AG08395 (cell line): ENCODE results near the gene RAD17.
"Not testable (repeated sequence)": the region's sequence is repeated elsewhere in the genome, so short reads cannot be mapped to it uniquely, and the experiment has no call there.

Source experiments
- DNase-seq: peaks from one replicate; pipeline ENCODE4 v3.0.0; 2012; ENCODE audit warnings: mixed read lengths, low spot score

Gene RAD17, protein sequence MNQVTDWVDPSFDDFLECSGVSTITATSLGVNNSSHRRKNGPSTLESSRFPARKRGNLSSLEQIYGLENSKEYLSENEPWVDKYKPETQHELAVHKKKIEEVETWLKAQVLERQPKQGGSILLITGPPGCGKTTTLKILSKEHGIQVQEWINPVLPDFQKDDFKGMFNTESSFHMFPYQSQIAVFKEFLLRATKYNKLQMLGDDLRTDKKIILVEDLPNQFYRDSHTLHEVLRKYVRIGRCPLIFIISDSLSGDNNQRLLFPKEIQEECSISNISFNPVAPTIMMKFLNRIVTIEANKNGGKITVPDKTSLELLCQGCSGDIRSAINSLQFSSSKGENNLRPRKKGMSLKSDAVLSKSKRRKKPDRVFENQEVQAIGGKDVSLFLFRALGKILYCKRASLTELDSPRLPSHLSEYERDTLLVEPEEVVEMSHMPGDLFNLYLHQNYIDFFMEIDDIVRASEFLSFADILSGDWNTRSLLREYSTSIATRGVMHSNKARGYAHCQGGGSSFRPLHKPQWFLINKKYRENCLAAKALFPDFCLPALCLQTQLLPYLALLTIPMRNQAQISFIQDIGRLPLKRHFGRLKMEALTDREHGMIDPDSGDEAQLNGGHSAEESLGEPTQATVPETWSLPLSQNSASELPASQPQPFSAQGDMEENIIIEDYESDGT

DNA sequence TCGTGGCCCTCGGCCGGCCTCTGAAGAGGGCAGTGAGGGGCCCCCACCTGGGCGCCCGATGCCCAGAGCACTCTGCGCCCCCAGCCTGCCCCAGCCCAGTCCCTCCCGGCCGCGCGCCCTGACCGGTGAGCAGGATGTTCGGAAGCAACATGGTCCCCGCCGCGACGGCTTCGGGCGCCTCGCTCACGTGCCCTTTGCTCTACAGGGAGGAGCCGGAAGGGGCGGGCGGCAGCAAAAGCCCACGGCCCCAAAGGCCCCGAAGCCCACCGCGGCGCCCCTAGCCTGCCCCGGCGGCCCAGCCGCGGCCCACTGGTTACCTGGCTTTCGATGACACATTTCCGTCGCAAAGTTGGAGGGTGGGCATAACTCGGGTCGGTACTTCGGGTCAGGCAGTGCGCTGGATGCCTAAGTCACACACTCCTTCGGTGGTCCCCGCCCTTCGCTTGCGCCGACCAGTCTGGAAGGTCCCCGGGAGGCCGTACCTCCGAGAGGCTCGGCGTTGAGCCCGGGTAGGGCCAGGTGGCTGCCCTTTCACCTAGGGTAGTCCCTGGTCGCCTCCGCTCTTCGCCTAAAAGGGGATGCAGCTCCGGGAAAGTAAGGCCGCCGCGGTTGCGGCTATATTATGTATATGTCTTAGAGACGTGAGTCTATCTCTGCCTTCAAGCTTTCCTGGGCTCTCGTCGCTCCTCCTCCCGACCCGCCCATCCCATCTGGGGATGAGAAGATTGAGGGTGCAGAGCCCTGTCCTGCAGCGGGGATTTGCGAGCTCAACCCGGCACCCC is at the start of gene RAD17, which contains the start of the genes AK6 and TAF9:
RAD17 (plus strand) TSS at position 479 of the 782 bp plus-strand sequence. CDS start 2,391 bp downstream, outside the sequence.
AK6 (minus strand) TSS at position 181 of the 782 bp plus-strand sequence; CDS start at position 151, 30 bp downstream.
TAF9 (minus strand) TSS at position 181 of the 782 bp plus-strand sequence. CDS start 3,783 bp downstream, outside the sequence.
- DNase-seq: peak; percentile 92

DNA sequence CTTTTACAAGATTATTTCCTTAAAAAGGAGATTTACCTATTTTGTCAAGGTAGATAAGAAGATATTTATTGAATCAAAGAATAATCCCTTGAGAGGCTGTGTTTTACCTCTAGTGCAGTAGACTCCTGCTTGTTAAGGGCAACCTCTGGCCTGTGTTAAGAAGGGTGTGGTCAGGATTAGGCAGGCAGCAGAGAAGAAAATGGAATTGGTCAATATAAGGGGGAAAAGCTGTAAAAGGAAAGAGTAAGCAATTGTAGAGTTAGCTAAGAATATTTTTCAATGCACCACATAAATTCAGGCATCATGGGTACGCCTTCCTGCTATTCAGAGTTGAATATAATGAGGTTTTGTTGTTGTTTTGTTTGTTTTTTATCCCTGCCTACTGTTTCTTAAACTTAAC is 43.3 kb upstream of the RAD17 start:
- no peak for DNase-seq

DNA sequence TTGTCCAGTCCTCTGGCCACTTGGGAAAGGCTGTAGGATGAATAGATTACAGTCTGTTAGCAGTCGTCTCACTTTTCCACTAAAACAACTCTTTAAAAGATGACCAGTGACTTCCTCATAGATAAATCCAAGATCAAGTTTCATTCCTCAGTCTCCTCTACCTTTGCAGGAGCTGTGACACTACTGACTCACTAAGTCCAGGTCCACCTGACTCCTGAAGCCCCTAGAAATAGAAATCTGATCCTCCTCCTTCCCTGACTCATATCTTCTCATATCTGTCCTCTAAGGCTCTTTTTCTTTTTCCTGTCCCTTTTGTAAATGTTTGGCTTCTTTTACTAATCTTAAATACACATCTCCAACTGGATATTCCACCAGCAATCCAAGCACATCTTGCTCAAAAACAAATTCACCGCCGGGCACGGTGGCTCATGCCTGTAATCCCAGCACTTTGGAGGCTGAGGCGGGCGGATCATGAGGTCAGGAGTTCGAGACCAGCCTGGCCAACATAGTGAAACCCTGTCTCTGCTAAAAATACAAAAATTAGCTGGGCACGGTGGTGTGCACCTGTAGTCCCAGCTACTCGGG is 39.6 kb upstream of the RAD17 start:
- no peak for DNase-seq

DNA sequence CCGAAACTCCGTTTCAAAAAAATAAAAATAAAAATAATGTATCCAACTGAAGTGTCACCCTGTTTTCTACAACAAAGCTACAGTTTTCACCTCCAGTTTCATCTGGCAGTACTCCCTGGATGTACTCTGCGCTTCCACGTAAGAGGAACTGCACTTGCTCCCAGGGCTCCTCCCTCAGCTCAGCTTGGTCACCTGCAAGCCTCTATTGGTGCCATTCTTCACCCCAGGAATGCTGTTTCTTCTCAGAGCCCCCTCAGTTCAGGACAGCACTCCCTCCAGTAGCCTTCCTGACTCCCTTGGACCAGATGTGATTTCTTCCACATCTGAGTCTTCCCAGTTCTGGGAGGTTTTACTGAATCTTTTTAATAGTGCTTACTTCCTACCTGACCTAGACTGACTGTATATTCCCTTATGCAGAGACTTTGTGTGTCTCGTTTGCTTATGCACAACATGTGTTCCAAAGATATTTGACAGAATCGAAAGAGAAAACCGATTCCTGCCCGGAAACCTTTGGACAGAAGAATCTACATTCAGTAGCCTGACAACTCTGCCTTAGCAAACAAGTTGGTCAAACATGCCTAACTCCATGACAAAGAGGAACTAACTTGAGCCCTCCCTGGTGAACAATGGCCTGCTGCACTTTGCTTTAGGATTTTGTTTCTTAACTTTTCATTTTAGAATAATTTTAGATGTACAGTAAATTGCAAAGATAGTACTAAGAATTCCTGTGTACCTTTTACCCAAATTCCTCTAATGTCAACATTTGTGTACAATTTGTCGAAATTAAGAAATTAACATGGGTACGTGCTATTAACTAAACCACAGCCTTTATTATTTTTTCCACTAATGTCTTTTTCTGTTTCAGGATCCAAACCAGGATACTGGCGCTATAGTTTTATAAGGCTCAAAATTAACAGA is 37.8 kb upstream of the RAD17 start:
- DNase-seq: no peak

DNA sequence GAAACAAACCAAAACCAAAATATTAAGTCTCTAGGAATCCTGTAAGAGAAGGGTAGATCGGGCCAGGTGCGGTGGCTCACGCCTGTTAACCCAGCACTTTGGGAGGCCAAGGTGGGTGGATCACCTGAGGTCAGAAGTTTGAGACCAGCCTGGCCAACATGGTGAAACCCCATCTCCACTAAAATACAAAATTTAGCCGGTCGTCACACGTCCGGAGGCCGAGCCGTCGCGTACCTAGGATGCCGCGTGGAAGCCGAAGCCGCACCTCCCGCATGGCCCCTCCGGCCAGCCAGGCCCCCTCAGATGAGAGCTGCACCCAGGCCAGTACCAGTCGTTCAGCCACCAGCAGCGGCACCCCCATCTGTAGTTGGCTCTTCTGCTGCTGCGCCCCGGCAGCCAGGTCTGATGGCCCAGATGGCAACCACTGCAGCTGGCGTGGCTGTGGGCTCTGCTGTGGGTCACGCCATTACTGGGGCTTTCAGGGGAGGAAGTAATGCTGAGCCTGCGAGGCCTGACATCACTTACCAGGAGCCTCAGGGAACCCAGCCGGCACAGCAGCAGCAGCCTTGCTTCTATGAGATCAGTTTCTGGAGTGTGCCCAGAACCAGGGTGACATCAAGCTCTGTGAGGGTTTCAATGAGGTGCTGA is 35.8 kb upstream of the RAD17 start:
- not testable (repeated sequence) for DNase-seq

DNA sequence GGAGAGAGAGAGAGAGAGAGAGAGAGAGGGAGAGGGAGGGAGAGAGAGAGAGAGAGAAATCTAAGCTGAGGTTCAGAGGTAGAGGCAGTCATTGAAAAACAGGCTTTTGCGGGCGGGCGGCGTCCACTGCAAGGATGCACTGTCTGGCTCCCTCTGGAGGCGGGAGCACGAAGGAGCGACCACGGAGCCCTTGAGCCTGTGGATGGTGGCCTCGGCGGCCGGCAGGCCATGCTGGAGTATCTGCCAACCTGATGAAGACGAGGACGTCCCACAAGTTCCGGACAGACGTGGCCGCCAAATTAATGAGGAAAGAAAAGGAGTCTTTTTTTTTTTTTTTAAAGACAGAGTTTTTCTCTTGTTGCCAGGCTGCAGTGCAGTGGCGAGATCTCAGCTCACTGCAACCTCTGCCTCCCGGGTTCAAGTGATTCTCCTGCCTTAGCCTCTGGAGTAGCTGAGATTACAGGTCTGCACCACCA is 34.8 kb upstream of the RAD17 start:
- peak; percentile 83 for DNase-seq

DNA sequence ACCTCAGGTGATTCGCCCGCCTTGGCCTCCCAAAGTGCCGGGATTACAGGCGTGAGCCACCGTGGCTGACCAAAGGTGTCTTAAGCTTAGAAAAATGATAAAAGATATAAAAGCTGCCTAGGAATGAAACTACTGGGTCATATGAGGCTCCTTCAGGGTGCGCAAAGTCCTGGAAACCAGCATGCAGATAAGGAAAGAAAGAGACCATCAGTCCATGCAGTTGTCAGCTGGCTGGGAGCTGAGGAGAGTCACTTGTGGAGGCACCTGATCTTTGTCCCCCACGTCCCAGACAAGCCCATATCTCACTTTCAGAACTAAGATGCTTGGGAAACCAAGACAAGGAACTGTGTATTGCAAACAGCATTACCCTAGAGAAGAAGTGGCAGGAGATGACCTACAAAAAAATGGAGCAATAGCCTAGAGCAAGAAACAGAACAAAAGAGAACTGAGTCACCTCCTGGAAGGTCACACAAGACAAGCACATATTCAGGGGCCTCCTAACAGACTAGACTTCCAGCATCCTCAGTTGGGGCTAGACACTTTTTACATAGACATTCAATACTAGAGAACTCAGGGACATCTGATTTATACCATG is 34.2 kb upstream of the RAD17 start:
- no peak for DNase-seq

DNA sequence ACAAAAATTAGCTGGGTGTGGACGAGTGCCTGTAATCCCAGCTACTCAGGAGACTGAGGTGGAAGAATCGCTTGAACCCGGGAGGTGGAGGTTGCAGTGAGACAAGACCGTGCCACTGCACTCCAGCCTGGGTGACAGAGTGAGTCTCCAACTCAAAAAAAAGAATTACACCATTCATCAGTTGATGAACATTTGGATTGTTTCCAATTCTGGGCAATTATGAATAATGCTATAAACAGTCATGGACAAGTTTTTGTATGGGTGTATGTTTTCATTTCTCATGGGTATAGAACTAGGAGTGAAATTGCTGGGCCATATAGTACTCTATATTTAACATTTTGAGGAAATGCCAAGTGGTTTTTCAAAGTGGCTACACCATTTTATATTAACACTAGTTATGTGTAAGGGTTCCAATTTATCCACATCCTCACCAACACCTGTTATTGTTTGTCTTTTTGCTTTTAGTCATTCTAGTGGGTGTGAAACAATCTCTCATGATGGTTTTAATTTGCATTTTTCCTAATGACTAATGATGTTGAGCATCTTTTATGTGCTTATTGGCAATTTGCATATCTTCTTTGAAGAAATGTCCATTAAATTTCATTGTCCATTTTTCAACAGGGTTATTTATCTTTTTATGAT is 28.0 kb upstream of the RAD17 start:
- DNase-seq: no peak

DNA sequence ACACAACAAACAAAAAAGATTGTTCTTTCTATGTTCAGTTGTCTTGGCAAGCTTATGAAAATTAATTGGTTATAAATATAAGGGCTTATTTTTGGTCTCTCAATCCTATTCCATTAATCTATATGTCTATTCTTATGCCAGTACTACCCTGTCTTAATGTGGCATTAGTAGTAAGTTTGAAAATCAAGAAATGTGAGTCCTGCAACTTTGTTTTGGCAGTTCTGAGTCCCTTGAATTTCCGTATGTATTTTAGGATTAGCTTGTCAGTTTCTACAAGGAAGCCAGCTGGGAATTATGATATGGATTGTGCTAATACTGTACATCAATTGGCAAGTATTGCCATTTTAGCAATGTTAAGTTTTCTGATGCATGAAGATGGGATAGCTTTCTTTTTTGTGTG is 26.5 kb upstream of the RAD17 start:
- DNase-seq: no peak

DNA sequence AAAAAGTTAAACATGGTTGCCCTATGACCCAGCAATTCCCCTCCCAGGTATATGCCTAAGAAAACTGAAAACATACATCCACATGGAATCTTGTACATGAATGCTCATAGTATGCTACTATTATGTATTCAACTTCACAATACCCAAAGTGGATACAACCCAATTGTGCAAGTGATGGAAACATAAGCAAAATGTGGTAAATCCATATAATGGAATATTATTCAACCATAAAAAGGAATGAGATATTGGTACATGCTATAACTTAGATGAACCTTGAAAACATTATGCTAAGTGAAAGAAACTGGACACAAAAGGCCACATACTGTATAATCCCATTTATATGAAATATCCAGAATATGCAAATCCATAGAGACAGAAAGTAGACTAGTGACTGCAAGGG is 19.0 kb upstream of the RAD17 start:
- no peak for DNase-seq

DNA sequence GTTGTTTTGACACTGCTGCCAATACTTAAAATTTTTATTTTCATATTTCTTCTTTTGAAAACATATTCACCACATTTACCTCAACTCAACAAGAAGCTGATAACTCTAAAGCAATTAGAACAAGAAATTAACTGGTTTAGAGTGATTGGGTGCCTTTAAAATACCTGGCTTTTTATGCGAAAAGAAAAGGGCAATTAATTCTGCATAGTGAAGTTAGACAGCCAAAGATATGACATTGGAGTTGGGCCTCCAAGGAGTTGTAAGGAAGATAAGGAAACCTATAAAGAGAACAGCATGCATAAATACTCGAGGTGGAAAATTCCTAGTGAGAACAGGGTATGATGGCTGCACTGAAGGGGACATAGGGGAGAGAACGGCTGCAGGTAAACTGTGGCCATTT is 9.9 kb upstream of the RAD17 start:
- DNase-seq: no peak

DNA sequence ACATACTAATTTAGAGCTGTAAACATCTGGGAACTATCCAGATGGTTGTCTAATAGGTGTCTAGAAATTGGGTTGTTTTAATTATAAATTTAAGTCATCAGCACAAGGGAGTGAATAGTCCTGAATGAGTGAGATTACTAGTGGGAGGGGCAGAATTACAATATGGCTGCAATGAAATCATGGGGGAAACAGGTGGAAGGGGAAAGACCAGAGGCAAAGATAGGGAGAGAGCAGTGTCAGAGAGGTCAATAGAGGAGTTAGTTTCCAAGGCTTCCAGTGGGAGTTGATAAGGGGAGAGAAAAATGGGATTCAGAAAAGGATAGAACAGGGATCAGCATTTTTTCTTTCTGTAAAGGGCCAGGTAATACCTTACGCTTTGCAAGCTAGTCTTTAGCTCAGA is 9.2 kb upstream of the RAD17 start:
- DNase-seq: no peak

DNA sequence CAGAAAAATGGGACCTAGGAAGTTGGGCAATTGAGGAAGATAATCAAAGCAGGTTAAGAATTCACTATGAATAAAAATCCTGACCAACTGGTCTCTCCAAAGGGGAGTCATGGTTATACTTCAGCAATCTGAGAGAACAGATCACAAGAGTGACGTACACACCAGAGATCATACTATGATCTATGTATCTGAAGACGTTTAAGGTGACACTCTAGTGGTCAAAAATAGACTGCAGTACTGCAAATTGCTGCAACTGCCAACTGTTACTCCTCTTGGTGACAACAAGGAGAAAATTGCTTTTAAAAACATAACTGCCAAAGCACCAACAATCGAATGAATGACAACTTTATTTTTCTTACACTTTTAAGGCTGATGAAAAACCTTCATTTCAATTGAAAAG is 5.2 kb upstream of the RAD17 start:
- DNase-seq: peak; percentile 4

DNA sequence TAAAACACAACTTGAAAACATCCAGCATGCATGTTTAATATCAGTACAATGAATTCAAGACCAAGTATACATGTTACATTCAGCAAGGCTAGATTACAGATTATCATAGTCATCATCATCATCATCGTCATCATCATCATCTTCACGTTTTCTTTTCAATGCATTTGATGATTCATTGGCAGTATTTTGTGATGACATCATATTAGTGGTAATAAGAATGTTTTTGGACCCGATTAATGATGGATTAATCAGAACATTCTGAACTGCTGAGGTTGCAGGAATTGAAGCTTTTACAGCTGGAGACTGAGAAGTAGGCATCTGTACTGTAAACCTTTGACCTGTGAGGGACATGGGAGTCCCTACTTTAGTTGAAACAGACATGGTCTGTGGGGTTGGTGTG is 4.8 kb upstream of the RAD17 start:
- DNase-seq: no peak

DNA sequence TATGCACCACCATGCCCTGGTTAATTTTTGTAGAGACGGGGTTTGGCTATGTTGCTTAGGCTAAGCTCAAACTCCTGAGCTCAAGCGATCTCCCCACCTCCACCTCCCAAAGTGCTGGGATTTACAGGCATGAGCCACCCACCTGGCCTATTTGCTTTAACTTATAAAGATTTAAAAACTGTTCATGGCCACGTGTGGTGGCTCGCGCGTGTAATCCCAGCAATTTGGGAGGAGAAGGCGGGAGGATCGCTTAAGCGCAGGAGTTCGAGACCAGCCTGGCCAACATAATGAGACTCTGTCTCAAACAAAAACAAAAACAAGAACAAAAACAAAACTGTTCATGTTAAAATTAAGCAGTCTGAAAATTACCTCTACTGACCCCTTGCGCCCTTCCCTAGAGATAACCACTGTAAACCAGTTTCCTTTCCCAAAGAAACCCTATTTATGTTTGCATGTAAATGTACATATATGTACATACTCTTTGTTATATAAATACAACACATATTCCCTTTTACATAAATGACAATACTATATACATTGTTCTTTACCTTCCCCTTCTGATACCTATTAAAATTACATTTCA is 1.8 kb upstream of the RAD17 start:
- no peak for DNase-seq

DNA sequence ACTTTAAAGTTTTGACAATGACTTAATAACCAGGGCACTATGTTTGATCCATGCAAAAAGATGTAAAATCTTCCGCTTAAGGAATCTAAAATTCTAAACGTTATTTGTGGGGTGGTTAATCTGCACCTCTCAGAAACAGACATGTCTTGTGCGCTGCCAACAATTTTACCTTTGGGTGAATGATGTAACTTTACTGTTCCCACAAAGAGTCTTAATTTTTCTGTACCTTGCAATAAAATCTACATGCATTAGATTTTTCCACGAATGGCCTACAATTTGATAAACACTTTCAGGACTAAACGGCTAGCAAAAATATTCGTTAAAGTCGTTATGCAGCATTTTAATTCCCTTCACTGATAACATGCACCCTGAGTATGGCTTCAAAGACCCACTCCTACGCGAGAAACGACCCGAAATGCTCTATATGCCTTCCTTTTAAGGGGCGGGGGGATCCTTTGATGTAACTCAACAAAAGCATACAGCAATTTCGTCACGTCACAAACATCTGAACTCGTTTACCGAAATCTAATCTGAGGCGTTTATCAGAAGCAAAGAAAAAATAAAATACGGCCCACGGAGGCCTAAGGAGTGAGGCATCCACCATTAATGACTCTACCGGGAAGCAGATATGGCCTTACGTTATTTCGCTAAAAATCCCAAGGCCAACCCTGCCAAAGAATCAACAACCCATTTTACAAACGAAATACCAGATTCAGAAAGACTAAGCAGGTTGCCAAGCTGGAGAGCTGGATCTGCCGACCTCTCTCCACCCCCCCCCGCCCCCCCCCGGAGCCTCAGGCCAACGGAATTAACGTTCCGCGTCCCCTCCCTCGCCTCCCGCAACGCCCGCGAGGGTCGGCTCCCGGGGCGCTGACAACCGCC is 919 bp upstream of the RAD17 start:
- DNase-seq: peak; percentile 65

DNA sequence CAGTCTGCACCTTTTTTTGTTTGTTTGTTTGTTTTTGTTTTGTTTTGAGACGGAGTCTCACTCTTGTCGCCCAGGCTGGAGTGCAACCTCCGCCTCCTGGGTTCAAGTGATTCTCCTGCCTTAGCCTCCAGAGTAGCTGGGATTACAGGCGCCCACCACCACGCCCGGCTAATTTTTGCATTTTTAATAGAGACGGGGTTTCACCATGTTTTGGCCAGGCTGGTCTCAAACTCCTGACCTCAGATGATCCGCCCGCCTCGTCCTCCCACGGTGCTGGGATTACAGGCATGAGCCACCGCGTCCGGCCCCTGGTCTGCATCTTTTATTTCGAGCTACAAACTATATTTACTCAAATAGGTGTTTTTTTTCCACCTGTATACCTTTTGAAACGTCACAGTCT is 717 bp downstream of the RAD17 start:
- not testable (repeated sequence) for DNase-seq

DNA sequence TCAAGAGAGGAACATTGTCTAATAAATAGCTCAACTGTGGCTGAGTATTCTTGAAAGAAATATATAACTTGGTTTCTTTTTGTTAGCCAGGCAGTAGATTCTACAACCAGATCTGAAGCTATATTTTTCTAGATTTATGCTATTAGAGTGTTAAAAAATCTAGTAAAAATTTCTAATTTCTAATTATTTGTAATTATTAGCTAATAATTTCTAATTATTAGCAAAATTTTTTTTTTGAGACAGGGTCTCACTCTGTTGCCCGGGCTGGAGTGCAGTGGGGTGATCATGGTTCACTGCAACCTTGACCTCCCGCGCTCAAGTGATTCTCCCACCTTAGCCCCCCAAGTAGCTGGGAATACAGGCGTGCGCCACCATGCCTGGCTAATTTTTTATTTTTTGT is 2.8 kb downstream of the RAD17 start:
- DNase-seq: no peak
